NK-92 treated with Interleukin-12 subunit alpha and Interleukin-12 subunit beta, amount 100 ng/mL, for 24 hours (cell line): ENCODE measurements around the gene SCN3B.

Experiments used
- DNase-seq: peaks from one replicate; lab custom pipeline; 2025; lab: John Stamatoyannopoulos, UW

Gene SCN3B

GRCh38 chr11:123653827-123654565, 428 bp downstream of the SCN3B start:
- no peak for DNase-seq

- DNase-seq: no peak
These were observed 969 bp downstream of the SCN3B start for GRCh38 chr11:123653483-123653826.

- no peak for DNase-seq
These were observed 1.8 kb downstream of the SCN3B start for GRCh38 chr11:123652599-123652998.

- no peak for DNase-seq
These were observed 3.5 kb downstream of the SCN3B start for GRCh38 chr11:123650901-123651300.

GRCh38 chr11:123645286-123645975, 9.0 kb downstream of the SCN3B start:
- DNase-seq: no peak

GRCh38 chr11:123642435-123642834, 12.0 kb downstream of the SCN3B start:
- DNase-seq: no peak

DNA sequence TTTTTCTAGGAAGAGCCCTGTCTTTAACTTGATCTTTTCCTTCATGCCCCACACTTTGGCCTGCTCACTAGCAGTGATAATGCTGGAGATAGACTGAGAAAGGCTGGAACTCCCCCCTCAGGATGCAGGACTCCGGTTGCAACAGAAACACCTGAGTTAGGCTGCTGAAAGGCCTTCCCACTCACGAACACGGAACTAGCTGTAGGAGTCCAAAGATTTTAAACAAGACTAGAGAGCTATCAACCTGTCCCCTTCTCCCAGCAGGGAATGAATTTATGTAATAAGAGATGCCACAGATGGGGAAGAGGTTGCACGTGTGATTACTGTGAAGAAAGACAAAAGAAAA, 13.0 kb downstream of the SCN3B start:
- DNase-seq: no peak

- DNase-seq: peak; percentile 11
These were observed 13.5 kb downstream of the SCN3B start for GRCh38 chr11:123640677-123641494.

GRCh38 chr11:123640029-123640428, 14.4 kb downstream of the SCN3B start:
- DNase-seq: no peak

DNA sequence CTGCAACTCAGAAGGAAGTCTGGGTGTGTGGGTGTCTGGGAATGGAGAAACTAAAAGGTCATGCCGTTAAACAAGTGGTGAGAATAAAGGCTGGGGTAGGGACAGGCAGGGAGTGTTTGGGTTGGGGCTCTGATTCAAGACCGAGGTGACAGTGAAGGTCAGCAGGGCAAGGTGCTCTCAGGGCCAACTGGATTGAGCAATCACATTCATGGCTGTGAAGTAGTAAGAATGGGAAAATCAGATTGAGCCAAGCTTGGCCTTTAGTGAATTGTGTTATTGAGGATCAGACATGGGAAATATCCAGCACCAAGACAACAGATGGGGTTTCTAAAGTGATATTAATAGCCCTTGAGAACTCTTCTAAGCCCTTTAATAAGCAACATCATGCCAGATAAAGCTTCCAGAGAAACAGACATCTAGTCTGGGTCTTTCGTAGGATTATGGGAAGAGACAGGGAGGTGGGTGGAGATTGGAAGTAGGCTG, 24.3 kb downstream of the SCN3B start:
- no peak for DNase-seq

GRCh38 chr11:123628936-123629683, 25.3 kb downstream of the SCN3B start:
- no peak for DNase-seq

- DNase-seq: no peak
These were observed 29.4 kb downstream of the SCN3B start for GRCh38 chr11:123624974-123625373.

- no peak for DNase-seq
These were observed 31.8 kb downstream of the SCN3B start for GRCh38 chr11:123622576-123622975.

DNA sequence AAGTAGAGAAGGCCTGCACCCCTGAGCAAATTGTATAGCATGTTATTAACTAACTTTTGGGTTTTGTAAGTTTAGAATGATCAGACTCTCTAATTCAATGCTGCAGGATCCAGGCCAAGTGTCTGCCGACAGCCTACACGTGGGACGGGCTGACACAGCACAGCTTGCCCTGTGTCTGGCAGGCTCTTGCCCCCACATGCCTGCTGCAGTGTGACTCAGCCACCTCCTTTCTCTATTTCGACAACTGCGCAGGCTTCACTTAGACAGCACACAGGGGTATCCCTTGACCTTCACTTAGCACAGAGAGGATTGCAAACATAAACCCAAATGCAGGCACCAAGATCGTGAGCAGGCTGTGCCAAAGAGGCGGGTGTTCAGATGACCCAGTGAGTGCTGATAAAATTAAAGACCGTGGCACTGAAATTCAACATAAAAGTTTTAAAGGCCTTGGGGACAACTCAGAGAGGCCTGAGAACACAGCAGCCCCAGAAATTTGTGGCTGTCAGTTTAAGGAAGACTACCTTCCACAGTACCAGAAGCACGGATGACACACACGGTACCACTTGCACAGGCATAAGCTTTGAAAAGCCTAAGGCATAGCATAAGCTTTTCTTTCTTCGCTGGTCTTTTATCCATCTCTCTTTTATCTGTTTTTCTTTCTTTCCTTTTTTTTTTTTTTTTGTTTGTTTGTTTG, 37.8 kb downstream of the SCN3B start:
- no peak for DNase-seq

GRCh38 chr11:123611698-123612097, 42.7 kb downstream of the SCN3B start:
- no peak for DNase-seq

- no peak for DNase-seq
These were observed 45.5 kb downstream of the SCN3B start for GRCh38 chr11:123608945-123609344.

DNA sequence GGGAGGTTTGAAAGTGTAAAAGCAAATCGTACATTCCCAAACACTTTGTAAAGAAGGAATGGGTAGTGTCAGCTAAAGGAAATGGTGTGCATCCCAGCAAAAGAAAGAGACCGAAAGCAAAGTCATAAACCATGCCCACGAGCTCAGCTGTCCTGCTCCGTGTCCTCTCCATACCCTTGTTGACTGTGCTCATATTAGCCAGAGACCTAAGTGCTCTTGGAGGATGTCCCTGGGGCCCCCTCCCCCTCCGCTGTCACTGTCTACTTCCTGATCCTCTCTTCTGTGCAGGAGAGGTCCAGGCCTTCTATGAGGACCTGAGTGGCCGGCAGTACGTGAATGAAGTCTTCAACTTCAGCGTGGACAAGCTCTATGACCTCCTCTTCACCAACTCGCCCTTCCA, 46.1 kb downstream of the SCN3B start:
- no peak for DNase-seq

DNA sequence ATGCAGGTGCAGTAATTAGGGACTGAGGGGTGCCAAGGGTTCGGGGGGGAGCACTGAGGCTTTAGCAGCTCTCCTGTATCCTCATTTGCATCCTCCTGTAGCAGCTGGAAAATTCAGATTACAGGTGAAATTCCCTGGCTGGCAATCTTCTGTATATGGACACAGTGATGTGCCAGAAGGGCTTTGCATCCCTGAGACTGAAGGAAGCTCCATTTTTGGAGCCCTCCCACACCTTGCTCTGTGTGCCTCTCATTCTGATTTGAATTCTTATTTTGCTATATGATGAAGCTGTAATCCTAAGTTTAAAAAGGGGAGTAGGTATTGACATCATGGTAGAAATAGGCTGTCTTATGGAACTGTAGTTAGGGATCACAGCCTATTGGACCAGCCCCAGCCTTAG, 46.6 kb downstream of the SCN3B start:
- no peak for DNase-seq

- no peak for DNase-seq
These were observed 50.8 kb downstream of the SCN3B start for GRCh38 chr11:123603666-123604065.

GRCh38 chr11:123601743-123602142, 52.7 kb downstream of the SCN3B start:
- no peak for DNase-seq

- DNase-seq: no peak
These were observed 53.3 kb downstream of the SCN3B start for GRCh38 chr11:123601136-123601535.

GRCh38 chr11:123597859-123598258, 56.6 kb downstream of the SCN3B start:
- no peak for DNase-seq
